ENCODE results near the gene ACTL7A. TPM values are rescaled to one million over a fixed set of nuclear protein-coding genes. Genes with fewer than 3 reads are reported as not detected.

The ACTL7A gene
- total RNA-seq, 4 donors from 2014 or later, result not detected

GRCh38 chr9:108823829-108824228 lies 38.2 kb upstream of the ACTL7A start:
- Histone ChIP-seq H3K4me3 (no peak overlapping the region), H3K27me3 (no peaks in the 10 kb centered on the region), H3K4me1 (no peaks in the 10 kb centered on the region), H3K36me3 (no peaks in the 10 kb centered on the region), H3K9me3 (no peaks in the 10 kb centered on the region), H3K27ac (no peak overlapping the region)
- intact Hi-C loops (cut with DNase I; ENCODE audit: low total_unique reads), result no loop called here
- TF ChIP-seq CTCF (IDR thresholded peaks at IDR 0.05), result no peak
- no peak for TF ChIP-seq POLR2A (IDR thresholded peaks at IDR 0.05)
- DNase-seq, result no peak

- H3K36me3 ChIP-seq, result no peaks in the 10 kb centered on the region
- H3K4me1 ChIP-seq, result no peaks in the 10 kb centered on the region
- no peak overlapping the region for H3K27ac ChIP-seq
- TF ChIP-seq CTCF (IDR thresholded peaks at IDR 0.05), result no peak
- TF ChIP-seq POLR2A (IDR thresholded peaks at IDR 0.05), result no peak
- no peak for DNase-seq
- H3K4me3 ChIP-seq, result no peak overlapping the region
- intact Hi-C loops (cut with DNase I; ENCODE audit: low total_unique reads), result no loop called here
- H3K9me3 ChIP-seq, result no peaks in the 10 kb centered on the region
- no peaks in the 10 kb centered on the region for H3K27me3 ChIP-seq
Observed at GRCh38 chr9:108830272-108830671, 31.8 kb upstream of the ACTL7A start.

DNA sequence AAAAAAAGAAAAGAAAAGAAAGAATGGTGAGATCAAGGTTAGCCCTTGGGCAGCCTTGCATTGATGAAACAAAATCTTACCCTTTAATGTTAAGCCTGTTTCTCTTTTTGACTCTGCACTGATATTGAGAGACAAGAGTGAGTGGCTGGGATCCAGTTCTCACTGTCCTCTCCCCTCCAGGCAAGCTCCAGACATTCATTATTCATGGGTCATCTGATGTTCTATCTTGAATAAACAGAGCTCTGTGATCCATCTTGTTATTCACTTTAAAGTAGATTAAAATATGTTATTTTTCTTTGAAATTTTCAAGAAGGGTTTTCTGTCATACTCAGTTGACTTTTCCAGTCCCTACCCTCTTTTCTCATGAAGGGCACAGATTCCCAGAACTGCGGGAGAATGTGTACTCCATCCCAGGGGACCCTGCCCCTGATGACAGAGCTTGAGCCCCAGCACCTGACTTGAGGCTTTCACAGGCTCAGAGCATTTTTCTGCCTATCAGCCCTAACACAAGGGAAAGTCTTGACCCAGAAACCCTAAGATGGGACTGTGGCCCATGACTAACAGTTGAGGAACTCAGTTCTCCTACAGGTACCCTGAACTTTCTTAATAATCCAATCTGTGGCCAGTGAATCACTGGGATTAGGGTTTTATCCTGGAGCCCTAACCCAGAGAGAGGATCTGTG lies 30.4 kb upstream of the ACTL7A start:
- Histone ChIP-seq H3K36me3 (no peaks in the 10 kb centered on the region), H3K27me3 (no peaks in the 10 kb centered on the region), H3K27ac (no peak overlapping the region), H3K4me3 (no peak overlapping the region), H3K9me3 (no peaks in the 10 kb centered on the region), H3K4me1 (no peaks in the 10 kb centered on the region)
- DNase-seq, result no peak
- intact Hi-C loops (cut with DNase I; ENCODE audit: low total_unique reads), result no loop called here
- TF ChIP-seq POLR2A (IDR thresholded peaks at IDR 0.05) (no peak), CTCF (IDR thresholded peaks at IDR 0.05) (no peak)

DNA sequence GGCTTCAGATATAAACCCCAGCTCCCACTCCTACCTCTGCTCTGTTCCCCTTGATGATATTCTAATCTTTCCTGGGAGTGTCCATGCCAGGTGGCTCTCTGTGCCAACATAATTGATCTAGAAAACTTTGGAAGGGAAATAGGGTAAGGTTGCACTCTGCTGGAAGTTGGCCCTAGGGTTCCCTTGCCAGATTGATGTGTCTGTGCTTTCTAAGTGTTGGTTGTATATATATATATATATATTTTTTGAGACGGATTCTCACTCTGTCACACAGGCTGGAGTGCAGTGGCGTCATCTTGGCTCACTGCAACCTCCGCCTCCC lies 29.9 kb upstream of the ACTL7A start:
- Histone ChIP-seq H3K4me3 (no peak overlapping the region), H3K4me1 (no peaks in the 10 kb centered on the region), H3K27ac (no peak overlapping the region), H3K36me3 (no peaks in the 10 kb centered on the region), H3K9me3 (no peaks in the 10 kb centered on the region), H3K27me3 (no peaks in the 10 kb centered on the region)
- intact Hi-C loops (cut with DNase I; ENCODE audit: low total_unique reads), result no loop called here
- DNase-seq, result no peak
- no peak for TF ChIP-seq POLR2A (IDR thresholded peaks at IDR 0.05)
- TF ChIP-seq CTCF (IDR thresholded peaks at IDR 0.05), result no peak

- TF ChIP-seq CTCF (IDR thresholded peaks at IDR 0.05), result no peak
- no peak for TF ChIP-seq POLR2A (IDR thresholded peaks at IDR 0.05)
- no peaks in the 10 kb centered on the region for H3K9me3 ChIP-seq
- no peak overlapping the region for H3K27ac ChIP-seq
- intact Hi-C loops (cut with DNase I; ENCODE audit: low total_unique reads), result no loop called here
- no peaks in the 10 kb centered on the region for H3K4me1 ChIP-seq
- no peaks in the 10 kb centered on the region for H3K36me3 ChIP-seq
- H3K4me3 ChIP-seq, result no peak overlapping the region
- H3K27me3 ChIP-seq, result no peaks in the 10 kb centered on the region
- no peak for DNase-seq
Observed at GRCh38 chr9:108834959-108835665, 27.0 kb upstream of the ACTL7A start.
